HepG2 (cell line): Measurements from ENCODE around the gene ILDR2. TPM values are rescaled to one million over a fixed set of nuclear protein-coding genes. Genes with fewer than 3 reads are reported as not detected.

Experiments used
- ATAC-seq: fragments of 200-7000 bp; cut with Tn5 transposase; 3 replicates; pipeline ENCODE4 v1.9.1; 2020; ENCODE audit warnings: mild to moderate bottlenecking, moderate library complexity
- BruUV-seq: library from RNA; stranded (reverse); fragments of 400-500 nt; replicated peaks from 2 replicates; lab custom pipeline; 2021; lab: Mats Ljungman, UMichigan
- CTCF ChIA-PET: fragments of 300-600 bp; formaldehyde crosslinking; extraction: SDS; loops from one replicate; lab custom pipeline; 2021; ENCODE audit warnings: low total read pairs, inconsistent platforms, low intra/inter-chr PET ratio; lab: Yijun Ruan, JAX
- POLR2A ChIA-PET: fragments of 350-600 bp; sonication (Branson Sonifier 250); formaldehyde crosslinking; loops from one replicate; lab custom pipeline; 2020; ENCODE audit warnings: antibody characterized with exemption, inconsistent platforms; lab: Yijun Ruan, JAX
- DNase-seq: peaks from one replicate; pipeline ENCODE4 v3.0.0-alpha.2; 2015; ENCODE audit warnings: low spot score
- FAIRE-seq: peaks from 3 replicates; lab custom pipeline; 2011; peaks lifted over from hg19 to GRCh38; lab: Jason Lieb, UNC
- H2AFZ ChIP-seq: one replicate; pipeline ENCODE4 v1.6.1; 2011; ENCODE audit warnings: low read length, inconsistent platforms
- H3K27ac ChIP-seq: fragments of 300-600 bp; 3 replicates; pipeline ENCODE4 v1.8.0; 2011; ENCODE audit warnings: mixed run types, mild to moderate bottlenecking, mixed read lengths, low read length, inconsistent platforms; ENCODE audit not compliant: insufficient read depth; ENCODE audit errors: extremely low read length
- H3K27me3 ChIP-seq, 2 experiments: fragments of 200-600 bp in 1 of 2; 2 replicates in 1 of 2; 3 replicates in 1 of 2; pipeline versions ENCODE4 v1.6.0 to v1.8.0; 2011; ENCODE audit warnings: low read length in 2 of 2, mild to moderate bottlenecking in 2 of 2, moderate library complexity in 2 of 2, inconsistent platforms in 1 of 2; ENCODE audit not compliant: insufficient read depth in 2 of 2, control insufficient read depth in 1 of 2
- H3K36me3 ChIP-seq, 2 experiments: fragments of 200-600 bp in 1 of 2; replicated peaks in 1 of 2; 2 replicates in 1 of 2; 3 replicates in 1 of 2; pipeline versions ENCODE4 v1.5.1 to v1.8.0; 2011; ENCODE audit warnings: low read length in 2 of 2, inconsistent platforms in 1 of 2; ENCODE audit not compliant: insufficient read depth in 2 of 2, control insufficient read depth in 1 of 2
- H3K4me1 ChIP-seq: 2 replicates; pipeline ENCODE4 v1.5.1; 2012; ENCODE audit warnings: low read length, inconsistent platforms; ENCODE audit not compliant: insufficient read depth
- H3K4me2 ChIP-seq: 2 replicates; pipeline ENCODE4 v1.6.0; 2011; ENCODE audit warnings: low read depth, low read length, inconsistent platforms
- H3K4me3 ChIP-seq, 3 experiments: fragments of 200-600 bp in 1 of 3; sonication (generic), shearing (Covaris generic) in 1 of 3; replicated peaks in 1 of 3; 2 replicates each; pipeline ENCODE4 v1.5.1; 2011 to 2016; ENCODE audit warnings: low read length in 3 of 3, inconsistent platforms in 2 of 3, low read depth in 2 of 3, mild to moderate bottlenecking in 2 of 3, control low read depth in 1 of 3, mixed read lengths in 1 of 3; ENCODE audit not compliant: insufficient read depth in 1 of 3
- H3K79me2 ChIP-seq: one replicate; pipeline ENCODE4 v1.6.1; 2011; ENCODE audit warnings: low read length, inconsistent platforms; ENCODE audit not compliant: insufficient read depth
- H3K9ac ChIP-seq: 2 replicates; pipeline ENCODE4 v1.6.0; 2011; ENCODE audit warnings: mild to moderate bottlenecking, low read depth, low read length, inconsistent platforms; ENCODE audit not compliant: insufficient read depth
- H3K9me3 ChIP-seq: 2 replicates; pipeline ENCODE4 v1.5.1; 2012; ENCODE audit warnings: mild to moderate bottlenecking, low read length
- H4K20me1 ChIP-seq: 2 replicates; pipeline ENCODE4 v1.6.0; 2011; ENCODE audit warnings: inconsistent platforms, mild to moderate bottlenecking, low read length, moderate library complexity; ENCODE audit not compliant: insufficient read depth
- ASH2L ChIP-seq: fragments of 300-600, 200-600 bp; sonication (generic); IDR thresholded peaks from 2 replicates; pipeline ENCODE4 v1.7.0; 2017; ENCODE audit warnings: low read depth, mild to moderate bottlenecking, moderate library complexity, mixed read lengths, low read length; ENCODE audit not compliant: insufficient read length
- ATF4 ChIP-seq, 2 experiments: fragments of 450-650 bp in 1 of 2; sonication (generic) in 1 of 2; formaldehyde crosslinking; IDR thresholded peaks; 2 replicates each; pipeline versions ENCODE4 v1.5.0 to v1.8.0; 2020 to 2022; ENCODE audit warnings: mild to moderate bottlenecking in 1 of 2, missing genetic modification reagents in 1 of 2
- FOSL1 ChIP-seq: sonication (generic); formaldehyde crosslinking; IDR thresholded peaks from 2 replicates; pipeline ENCODE4 v1.9.0; 2021; ENCODE audit warnings: missing genetic modification reagents, borderline replicate concordance
- JDP2 ChIP-seq: sonication (generic); formaldehyde crosslinking; IDR thresholded peaks from 2 replicates; pipeline ENCODE4 v1.8.1; 2022; ENCODE audit warnings: missing genetic modification reagents, borderline replicate concordance
- MTA1 ChIP-seq: sonication (generic); formaldehyde crosslinking; IDR thresholded peaks from 2 replicates; pipeline ENCODE4 v1.4.0; 2020; ENCODE audit warnings: missing genetic modification reagents, mild to moderate bottlenecking, borderline replicate concordance
- NFRKB ChIP-seq: fragments of 450-650 bp; IDR thresholded peaks from 2 replicates; pipeline ENCODE4 v1.6.1; 2017
- RBFOX2 ChIP-seq: fragments of 200-400 bp; formaldehyde crosslinking; IDR thresholded peaks from 2 replicates; pipeline ENCODE4 v1.6.1; 2017; ENCODE audit warnings: low read depth, mild to moderate bottlenecking, low read length
- TAF1 ChIP-seq: sonication (generic); formaldehyde crosslinking; IDR thresholded peaks from 2 replicates; pipeline ENCODE4 v1.4.0; 2020; ENCODE audit warnings: missing genetic modification reagents
- TBX3 ChIP-seq: fragments of 450-650 bp; IDR thresholded peaks from 2 replicates; pipeline ENCODE4 v1.6.1; 2017; ENCODE audit warnings: antibody characterized with exemption, mild to moderate bottlenecking, inconsistent platforms, borderline replicate concordance
- ZKSCAN1 ChIP-seq: fragments of 150-350 bp; IDR thresholded peaks from 2 replicates; pipeline ENCODE4 v1.6.1; 2014; ENCODE audit warnings: low read length
- ZKSCAN8 ChIP-seq: IDR thresholded peaks from 2 replicates; pipeline ENCODE4 v1.6.1; 2016; ENCODE audit warnings: borderline replicate concordance, missing genetic modification reagents, missing compliant biosample characterization
- ZNF18 ChIP-seq: sonication (generic); formaldehyde crosslinking; IDR thresholded peaks from 2 replicates; pipeline ENCODE4 v1.8.0; 2022; ENCODE audit warnings: mild to moderate bottlenecking, missing genetic modification reagents; ENCODE audit not compliant: insufficient replicate concordance
- ZNF333 ChIP-seq: sonication (generic); formaldehyde crosslinking; IDR thresholded peaks from 2 replicates; pipeline ENCODE4 v1.4.0; 2020; ENCODE audit warnings: mild to moderate bottlenecking, missing genetic modification reagents, borderline replicate concordance
- ZNF629 ChIP-seq: sonication (generic); formaldehyde crosslinking; conservative IDR thresholded peaks from 2 replicates; pipeline ENCODE4 v1.5.0; 2020; ENCODE audit warnings: missing genetic modification reagents
- ZNF672 ChIP-seq: sonication (generic); formaldehyde crosslinking; IDR thresholded peaks from 2 replicates; pipeline ENCODE4 v1.8.1; 2022; ENCODE audit warnings: missing genetic modification reagents
- WGBS: methylation state at CpG from one replicate; pipeline ENCODE4 v1.1.6; 2017; ENCODE audit warnings: low lambda C conversion rate; 5-methylcytosine and 5-hydroxymethylcytosine counted together
- in situ Hi-C: cut with HindIII; loops from 2 replicates; pipeline ENCODE4 v1.10.0; 2017; ENCODE audit warnings: low pct_unique_long_range_greater_than_20kb; ENCODE audit not compliant: extremely low pct_ligation_motif_present
- intact Hi-C: fragments of 100-400 bp; cut with micrococcal nuclease; formaldehyde crosslinking; loops from one replicate; pipeline ENCODE4 v1.10.0; 2022; ENCODE audit not compliant: unreplicated experiment
- polyA plus RNA-seq, 8 experiments: library from polyadenylated mRNA; depleted of rRNA in 3 of 8; stranded (reverse) in 7 of 8; unstranded in 1 of 8; fragments of >200 nt; fragmentation: Illumina TruSeq in 4 of 8; extraction: Trizol in 4 of 8; gene quantifications; 2 replicates each; pipeline versions ENCODE4 v1.2.1 to v1.2.3, GENCODE V29; 2011 to 2016; ENCODE audit warnings: low read depth in 4 of 8, missing spikeins in 1 of 8, mixed read lengths in 1 of 8; ENCODE audit not compliant: insufficient read depth in 1 of 8
- total RNA-seq, 5 experiments: library from RNA; depleted of rRNA; stranded (reverse); fragments of >200 nt; fragmentation: Illumina TruSeq; extraction: Trizol; gene quantifications; 2 replicates each; pipeline ENCODE4 v1.2.3, GENCODE V29; 2016; ENCODE audit warnings: low read depth in 1 of 5
- TF ChIP-seq, protein P1 (sequence below): sonication (generic); formaldehyde crosslinking; IDR thresholded peaks from 2 replicates; pipeline ENCODE4 v1.5.0; 2020; ENCODE audit warnings: mild to moderate bottlenecking, missing genetic modification reagents, moderate library complexity

Gene ILDR2
- total and polyA plus RNA-seq, 2 of the 13 experiments (the other 11 are each of a cell fraction or from before 2014, with no cell fraction given) = 0.04 TPM; not detected in 1

DNA sequence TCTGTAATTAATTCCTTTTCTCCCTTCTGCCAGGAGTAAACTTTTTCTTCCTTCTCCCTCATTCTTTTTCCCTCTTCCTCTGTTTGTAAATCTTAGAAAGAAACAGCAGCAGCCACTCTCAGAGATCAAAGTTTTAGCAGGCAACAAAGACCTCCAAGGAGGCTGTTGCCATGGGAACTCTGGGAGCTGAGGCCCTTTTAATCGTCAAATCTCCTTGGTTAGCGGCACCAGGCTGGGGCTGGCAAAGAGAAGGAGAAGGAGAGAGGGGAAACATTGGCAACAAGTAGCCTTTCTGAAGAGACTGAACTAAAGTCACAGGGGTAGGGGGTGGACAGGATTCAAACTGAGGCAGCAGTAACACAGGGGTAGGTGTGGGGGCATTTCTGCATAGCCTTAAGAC is 25.2 kb downstream of the ILDR2 start:
- Histone ChIP-seq H3K4me2 (no peak overlapping the region), H3K27ac (no peak overlapping the region), H2AFZ (no peak overlapping the region), H3K4me1 (no peaks in the 10 kb centered on the region), H3K9ac (no peak overlapping the region), H3K36me3 (no peaks in the 10 kb centered on the region), H3K79me2 (no peaks in the 10 kb centered on the region), H4K20me1 (no peaks in the 10 kb centered on the region), H3K9me3 (no peaks in the 10 kb centered on the region), H3K4me3 (no peak overlapping the region), H3K27me3 (peaks cover 0 to 28% of the 10 kb centered on the region in 2 experiments; a peak in 3 of 5 replicates)
- intact Hi-C loops (no loop called here), in situ Hi-C loops (no loop called here)
- WGBS = 46% methylated on average over 2 of the region's 2 CpGs
- ChIA-PET CTCF (no interaction called here), POLR2A (no interaction called here)
- no TSS peak for BruUV-seq
- DNase-seq (no peak), FAIRE-seq (no peak), ATAC-seq (no peak)
- no peak for TF ChIP-seq MTA1
- TF ChIP-seq ZNF672 (CRISPR knock-in tag) = no peak
- TF ChIP-seq TAF1 = no peak
- TF ChIP-seq ATF4 (CRISPR knock-in tag; IDR thresholded peaks at IDR 0.05) = no peak
- no peak for TF ChIP-seq ASH2L
- no peak for TF ChIP-seq RBFOX2
- no peak for TF ChIP-seq NFRKB
- no peak for TF ChIP-seq ZNF18 (CRISPR knock-in tag)
- TF ChIP-seq ZKSCAN1 = no peak
- TF ChIP-seq JDP2 (CRISPR knock-in tag) = no peak
- no peak for TF ChIP-seq ZNF629 (CRISPR knock-in tag)
- no peak for TF ChIP-seq ZKSCAN8 (CRISPR knock-in tag)
- TF ChIP-seq TBX3 = no peak
- TF ChIP-seq, protein P1, sequence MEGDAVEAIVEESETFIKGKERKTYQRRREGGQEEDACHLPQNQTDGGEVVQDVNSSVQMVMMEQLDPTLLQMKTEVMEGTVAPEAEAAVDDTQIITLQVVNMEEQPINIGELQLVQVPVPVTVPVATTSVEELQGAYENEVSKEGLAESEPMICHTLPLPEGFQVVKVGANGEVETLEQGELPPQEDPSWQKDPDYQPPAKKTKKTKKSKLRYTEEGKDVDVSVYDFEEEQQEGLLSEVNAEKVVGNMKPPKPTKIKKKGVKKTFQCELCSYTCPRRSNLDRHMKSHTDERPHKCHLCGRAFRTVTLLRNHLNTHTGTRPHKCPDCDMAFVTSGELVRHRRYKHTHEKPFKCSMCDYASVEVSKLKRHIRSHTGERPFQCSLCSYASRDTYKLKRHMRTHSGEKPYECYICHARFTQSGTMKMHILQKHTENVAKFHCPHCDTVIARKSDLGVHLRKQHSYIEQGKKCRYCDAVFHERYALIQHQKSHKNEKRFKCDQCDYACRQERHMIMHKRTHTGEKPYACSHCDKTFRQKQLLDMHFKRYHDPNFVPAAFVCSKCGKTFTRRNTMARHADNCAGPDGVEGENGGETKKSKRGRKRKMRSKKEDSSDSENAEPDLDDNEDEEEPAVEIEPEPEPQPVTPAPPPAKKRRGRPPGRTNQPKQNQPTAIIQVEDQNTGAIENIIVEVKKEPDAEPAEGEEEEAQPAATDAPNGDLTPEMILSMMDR (CRISPR knock-in tag) = no peak
- TF ChIP-seq ZNF333 (CRISPR knock-in tag) = no peak
- TF ChIP-seq FOSL1 (CRISPR knock-in tag) = no peak
